Measurements from ENCODE around the gene GOLGA6L10.
"Not testable (repeated sequence)": the region's sequence is repeated elsewhere in the genome, so short reads cannot be mapped to it uniquely, and the experiment has no call there.

The GOLGA6L10 gene

GRCh38 chr15:82301296-82302016, 47.8 kb downstream of the GOLGA6L10 start:
- no peak for DNase-seq

GRCh38 chr15:82300883-82301282, 48.4 kb downstream of the GOLGA6L10 start:
- DNase-seq, result no peak

- not testable (repeated sequence) for DNase-seq
Measured at GRCh38 chr15:82300326-82300725, 48.9 kb downstream of the GOLGA6L10 start.

GRCh38 chr15:82299511-82299914, 49.8 kb downstream of the GOLGA6L10 start:
- DNase-seq, result not testable (repeated sequence)

GRCh38 chr15:82298520-82298919, 50.8 kb downstream of the GOLGA6L10 start:
- peak in 28 of 56 donors; percentile 11 to 74 (median 38) for DNase-seq

GRCh38 chr15:82298032-82298431, 51.2 kb downstream of the GOLGA6L10 start:
- no peak for DNase-seq

GRCh38 chr15:82297546-82297945, 51.7 kb downstream of the GOLGA6L10 start:
- DNase-seq, result no peak

- no peak for DNase-seq
Measured at GRCh38 chr15:82294061-82294690, 55.1 kb downstream of the GOLGA6L10 start.

GRCh38 chr15:82292271-82292670, 57.0 kb downstream of the GOLGA6L10 start:
- DNase-seq, result no peak

All from nucleus accumbens (tissue), 56 donors.